IMR-90 (cell line): ENCODE results near the gene FAM193A. TPM values are rescaled to one million over a fixed set of nuclear protein-coding genes. Genes with fewer than 3 reads are reported as not detected.

Source experiments
- ATAC-seq: fragments of 200-7000 bp; cut with Tn5 transposase; 2 replicates; pipeline ENCODE4 v1.9.1; 2020; ENCODE audit warnings: low read depth, mild to moderate bottlenecking, moderate library complexity
- BruUV-seq: library from RNA; stranded (reverse); fragments of 400-500 nt; replicated peaks from 2 replicates; lab custom pipeline; 2021; lab: Mats Ljungman, UMichigan
- CTCF ChIA-PET: fragments of 300-600 bp; formaldehyde crosslinking; extraction: SDS; loops from one replicate; lab custom pipeline; 2021; ENCODE audit warnings: antibody characterized with exemption; lab: Yijun Ruan, JAX
- POLR2A ChIA-PET: fragments of 300-600 bp; sonication (Branson Sonifier 250); formaldehyde crosslinking; loops from one replicate; lab custom pipeline; 2022; ENCODE audit warnings: antibody characterized with exemption; ENCODE audit not compliant: unreplicated experiment; lab: Charles Lee
- DNase-seq: peaks from one replicate; pipeline ENCODE4 v3.0.0; 2013
- H2AFZ ChIP-seq: replicated peaks from 2 replicates; pipeline ENCODE3; 2013; ENCODE audit warnings: low read length, mild to moderate bottlenecking; ENCODE audit not compliant: poor library complexity
- H2AK5ac ChIP-seq: 2 replicates; pipeline ENCODE4 v1.6.1; 2013; ENCODE audit warnings: low read depth, low read length, inconsistent platforms
- H2AK9ac ChIP-seq: replicated peaks from 2 replicates; pipeline ENCODE3; 2013; ENCODE audit warnings: mild to moderate bottlenecking, low read depth, low read length, moderate library complexity; ENCODE audit not compliant: poor library complexity
- H2BK120ac ChIP-seq: 2 replicates; pipeline ENCODE4 v1.6.1; 2013; ENCODE audit warnings: low read depth, low read length, inconsistent platforms
- H2BK15ac ChIP-seq: 3 replicates; pipeline ENCODE4 v1.6.1; 2013; ENCODE audit warnings: low read depth, low read length, inconsistent platforms
- H2BK20ac ChIP-seq: 2 replicates; pipeline ENCODE4 v1.6.1; 2013; ENCODE audit warnings: low read depth, mild to moderate bottlenecking, inconsistent platforms, low read length, moderate library complexity
- H2BK5ac ChIP-seq: 2 replicates; pipeline ENCODE4 v1.6.1; 2013; ENCODE audit warnings: mild to moderate bottlenecking, low read depth, low read length, inconsistent platforms; ENCODE audit not compliant: poor library complexity, severe bottlenecking
- H3K14ac ChIP-seq: replicated peaks from 2 replicates; pipeline ENCODE4 v1.6.1; 2013; ENCODE audit warnings: low read depth, low read length, inconsistent platforms
- H3K18ac ChIP-seq: 2 replicates; pipeline ENCODE4 v1.6.1; 2013; ENCODE audit warnings: low read depth, low read length, control low read depth
- H3K23ac ChIP-seq: 2 replicates; pipeline ENCODE4 v1.6.1; 2013; ENCODE audit warnings: low read depth, low read length, inconsistent platforms
- H3K27ac ChIP-seq: 2 replicates; pipeline ENCODE4 v1.5.1; 2013; ENCODE audit warnings: mild to moderate bottlenecking, control low read depth, low read length; ENCODE audit not compliant: insufficient read depth
- H3K27me3 ChIP-seq: 2 replicates; pipeline ENCODE4 v1.6.1; 2013; ENCODE audit warnings: low read length; ENCODE audit not compliant: control insufficient read depth, insufficient read depth
- H3K36me3 ChIP-seq: 2 replicates; pipeline ENCODE4 v1.6.1; 2013; ENCODE audit warnings: low read length, mixed read lengths; ENCODE audit not compliant: control insufficient read depth, insufficient read depth
- H3K4ac ChIP-seq: 2 replicates; pipeline ENCODE4 v1.6.1; 2013; ENCODE audit warnings: low read depth, low read length, inconsistent platforms
- H3K4me1 ChIP-seq: 2 replicates; pipeline ENCODE4 v1.6.1; 2013; ENCODE audit warnings: low read length, mixed read lengths; ENCODE audit not compliant: control insufficient read depth, insufficient read depth
- H3K4me2 ChIP-seq: 2 replicates; pipeline ENCODE4 v1.6.1; 2013; ENCODE audit warnings: low read depth, mild to moderate bottlenecking, control low read depth, low read length, moderate library complexity
- H3K4me3 ChIP-seq: 2 replicates; pipeline ENCODE4 v1.5.1; 2013; ENCODE audit warnings: low read depth, mild to moderate bottlenecking, control low read depth, low read length, moderate library complexity; ENCODE audit not compliant: insufficient read depth
- H3K56ac ChIP-seq: 2 replicates; pipeline ENCODE4 v1.6.1; 2013; ENCODE audit warnings: low read length, inconsistent platforms; ENCODE audit not compliant: insufficient read depth; ENCODE audit errors: extremely low read depth
- H3K79me1 ChIP-seq, 2 experiments: 2 replicates each; pipeline ENCODE4 v1.6.1; 2013; ENCODE audit warnings: low read length in 2 of 2, inconsistent platforms in 1 of 2, low read depth in 1 of 2
- H3K9ac ChIP-seq: 2 replicates; pipeline ENCODE4 v1.6.1; 2013; ENCODE audit warnings: low read depth, low read length, control low read depth
- H3K9me1 ChIP-seq: 2 replicates; pipeline ENCODE4 v1.6.1; 2013; ENCODE audit warnings: low read length, inconsistent platforms; ENCODE audit not compliant: insufficient read depth
- H3K9me3 ChIP-seq: 2 replicates; pipeline ENCODE4 v1.6.1; 2013; ENCODE audit warnings: low read length; ENCODE audit not compliant: control insufficient read depth, insufficient read depth
- H4K20me1 ChIP-seq: 2 replicates; pipeline ENCODE4 v1.6.1; 2013; ENCODE audit warnings: low read length, inconsistent platforms; ENCODE audit not compliant: insufficient read depth
- H4K5ac ChIP-seq: 2 replicates; pipeline ENCODE4 v1.6.1; 2013; ENCODE audit warnings: mild to moderate bottlenecking, low read depth, low read length, control low read depth
- H4K8ac ChIP-seq, 2 experiments: 2 replicates each; pipeline ENCODE4 v1.6.1; 2013; ENCODE audit warnings: low read depth in 2 of 2, low read length in 2 of 2, control low read depth in 1 of 2, inconsistent platforms in 1 of 2
- H4K91ac ChIP-seq: 2 replicates; pipeline ENCODE4 v1.6.1; 2013; ENCODE audit warnings: low read depth, low read length, inconsistent platforms; ENCODE audit not compliant: insufficient read depth
- NFE2L2 ChIP-seq: fragments of 150-350 bp; IDR thresholded peaks from 2 replicates; pipeline ENCODE4 v1.6.1; 2016; ENCODE audit warnings: low read depth, mild to moderate bottlenecking, low read length
- WGBS, 2 experiments: methylation state at CpG; one replicate each; pipeline versions ENCODE4 v1.1.5 to v1.1.7; 2013; ENCODE audit warnings: missing lambda C conversion rate in 2 of 2; ENCODE audit not compliant: insufficient read length in 1 of 2; ENCODE audit errors: extremely low coverage in 2 of 2; 5-methylcytosine and 5-hydroxymethylcytosine counted together
- dilution Hi-C: fragments of 300-500 bp; cut with HindIII; formaldehyde crosslinking; loops from one replicate; pipeline ENCODE4 v1.14.3; 2018; ENCODE audit warnings: low sequenced_read_pairs; ENCODE audit not compliant: unreplicated experiment
- in situ Hi-C: fragments of 300-500 bp; cut with MboI; formaldehyde crosslinking; loops from 3 replicates; pipeline ENCODE4 v1.14.3; 2019; ENCODE audit warnings: low sequenced_read_pairs, inconsistent platforms, mixed read lengths
- intact Hi-C: fragments of 100-400 bp; cut with micrococcal nuclease; formaldehyde crosslinking; loops from 2 replicates; pipeline ENCODE4 v1.10.0; 2022
- polyA plus RNA-seq, 3 experiments: library from polyadenylated mRNA; depleted of rRNA; stranded (reverse); fragments of >200 nt; gene quantifications; 2 replicates each; pipeline ENCODE4 v1.2.3, GENCODE V29; 2012; ENCODE audit warnings: low replicate concordance in 1 of 3
- total RNA-seq: library from RNA; depleted of rRNA; stranded (reverse); fragments of >200 nt; gene quantifications from 2 replicates; pipeline ENCODE4 v1.2.3, GENCODE V29; 2012
- TF ChIP-seq, protein P1 (sequence below): fragments of 150-350 bp; IDR thresholded peaks from 2 replicates; pipeline ENCODE4 v1.6.1; 2017; ENCODE audit warnings: mild to moderate bottlenecking, antibody characterized with exemption, low read length, low read depth

Gene FAM193A
- total and polyA plus RNA-seq, 2 of the 4 experiments (the other 2 are of a cell fraction): 6.8 to 11.0 TPM

DNA sequence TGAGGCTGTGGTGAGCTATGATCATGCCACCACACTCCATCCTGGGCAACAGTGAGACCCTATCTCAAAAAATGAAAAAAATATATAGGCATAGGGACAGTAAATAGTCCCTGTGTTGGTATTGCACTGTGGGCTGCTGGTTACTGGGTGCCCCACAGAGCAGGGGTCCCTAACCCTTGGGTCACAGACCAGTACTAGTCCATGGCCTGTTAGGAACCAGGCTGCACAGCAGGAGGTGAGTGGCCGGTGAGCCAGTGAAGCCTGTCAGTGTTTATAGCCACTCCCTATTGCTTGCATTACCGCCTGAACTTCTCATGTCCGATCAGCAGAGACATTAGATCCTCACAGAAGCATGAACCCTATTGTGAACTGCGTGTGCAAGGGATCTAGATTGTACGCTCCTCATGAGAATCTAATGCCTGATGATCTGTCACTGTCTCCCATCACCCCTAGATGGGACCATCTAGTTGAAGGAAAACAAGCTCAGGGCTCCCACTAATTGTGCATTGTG is 113.2 kb downstream of the FAM193A start:
- H4K8ac ChIP-seq: no peak overlapping the region
- H2BK20ac ChIP-seq: no peak overlapping the region
- no peak overlapping the region for H4K91ac ChIP-seq
- dilution Hi-C loops: no loop called here
- no peak overlapping the region for H2BK5ac ChIP-seq
- no peaks in the 10 kb centered on the region for H3K4me1 ChIP-seq
- in situ Hi-C loops: no loop called here
- no peaks in the 10 kb centered on the region for H3K9me3 ChIP-seq
- no peak overlapping the region for H2AK9ac ChIP-seq
- WGBS, 2 experiments: 90% methylated on average over 2 of the region's 5 CpGs; no CpG with 5 or more reads in 1 of the 2 experiments
- no peak overlapping the region for H3K4ac ChIP-seq
- ChIA-PET POLR2A (no interaction called here), CTCF (no interaction called here)
- no peak overlapping the region for H3K23ac ChIP-seq
- H4K20me1 ChIP-seq: peaks cover 15% of the 10 kb centered on the region
- DNase-seq (no peak), ATAC-seq (no peak)
- no peaks in the 10 kb centered on the region for H3K27me3 ChIP-seq
- no peak overlapping the region for H3K27ac ChIP-seq
- H3K36me3 ChIP-seq: peaks cover 51% of the 10 kb centered on the region
- no peak for TF ChIP-seq NFE2L2
- TF ChIP-seq, protein P1, sequence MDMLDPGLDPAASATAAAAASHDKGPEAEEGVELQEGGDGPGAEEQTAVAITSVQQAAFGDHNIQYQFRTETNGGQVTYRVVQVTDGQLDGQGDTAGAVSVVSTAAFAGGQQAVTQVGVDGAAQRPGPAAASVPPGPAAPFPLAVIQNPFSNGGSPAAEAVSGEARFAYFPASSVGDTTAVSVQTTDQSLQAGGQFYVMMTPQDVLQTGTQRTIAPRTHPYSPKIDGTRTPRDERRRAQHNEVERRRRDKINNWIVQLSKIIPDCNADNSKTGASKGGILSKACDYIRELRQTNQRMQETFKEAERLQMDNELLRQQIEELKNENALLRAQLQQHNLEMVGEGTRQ: no peak
- no peak overlapping the region for H3K4me2 ChIP-seq
- H3K4me3 ChIP-seq: no peak overlapping the region
- intact Hi-C loops: no loop called here
- H3K18ac ChIP-seq: no peak overlapping the region
- H2AK5ac ChIP-seq: no peak overlapping the region
- H2BK120ac ChIP-seq: no peak overlapping the region
- H3K9ac ChIP-seq: no peak overlapping the region
- H3K56ac ChIP-seq: no peak overlapping the region
- no peak overlapping the region for H2AFZ ChIP-seq
- H2BK15ac ChIP-seq: no peak overlapping the region
- H4K5ac ChIP-seq: no peak overlapping the region
- no TSS peak for BruUV-seq
- H3K9me1 ChIP-seq: peaks cover 7% of the 10 kb centered on the region
- H3K14ac ChIP-seq: no peak overlapping the region
- H3K79me1 ChIP-seq: peaks cover 26 to 49% of the 10 kb centered on the region in 2 experiments
